Measurements from ENCODE around the gene CCDC24. TPM values are rescaled to one million over a fixed set of nuclear protein-coding genes. Genes with fewer than 3 reads are reported as not detected.

Gene CCDC24
- total RNA-seq, 2 donors from 2014 or later, result 6.7 to 21.1 TPM

GRCh38 chr1:44031252-44032169 is 40.1 kb downstream of the CCDC24 start, which contains the start of gene SLC6A9:
TSS of gene SLC6A9 (minus strand) at chr1:44031462. CDS start at chr1:44024277, 7,185 bp downstream.
- 12 to 15% methylated on average over 20 to 39 of the region's 40 CpGs for WGBS, 2 donors
- intact Hi-C loops (cut with DNase I), result no loop called here
- peak; percentile 43 for ATAC-seq
- Histone ChIP-seq H3K9me3 (no peaks in the 10 kb centered on the region), H3K27ac (peak within 1 kb of the TSS; percentile 57 to 91 (median 83)), H3K36me3 (replicated peaks in 1 of 2; ENCODE audit: insufficient read depth in 1 of 2, low read depth in 2 of 2) (no peaks in the 10 kb centered on the region), H3K27me3 (no peaks in the 10 kb centered on the region), H3K4me1 (peaks cover 40% of the 10 kb centered on the region), H3K4me3 (peak within 1 kb of the TSS; percentile 45 to 72)
- TF ChIP-seq POLR2A (IDR thresholded peaks at IDR 0.05), result peak in 2 of 3 donors; percentile 28 to 38
- TF ChIP-seq CTCF (IDR thresholded peaks at IDR 0.05), result no peak
- peak; percentile 68 to 81 (median 74) for DNase-seq

GRCh38 chr1:44032170-44032790 is 40.9 kb downstream of the CCDC24 start:
- WGBS, 2 donors, result 45 to 48% methylated on average over 6 of the region's 6 CpGs
- Histone ChIP-seq H3K4me1 (peaks cover 46% of the 10 kb centered on the region), H3K9me3 (no peaks in the 10 kb centered on the region), H3K27ac (peak overlapping the region in 3 of 4 donors; percentile 80 to 91 (median 86)), H3K27me3 (no peaks in the 10 kb centered on the region), H3K4me3 (no peak overlapping the region), H3K36me3 (replicated peaks in 1 of 2; ENCODE audit: insufficient read depth in 1 of 2, low read depth in 2 of 2) (no peaks in the 10 kb centered on the region)
- intact Hi-C loops (cut with DNase I), result no loop called here
- ATAC-seq, result no peak
- TF ChIP-seq POLR2A (IDR thresholded peaks at IDR 0.05) (no peak), CTCF (IDR thresholded peaks at IDR 0.05) (no peak)
- DNase-seq, result peak in 3 of 4 donors; percentile 43 to 47 (median 46)

GRCh38 chr1:44033041-44033575 is 41.7 kb downstream of the CCDC24 start:
- TF ChIP-seq CTCF (IDR thresholded peaks at IDR 0.05) (no peak), POLR2A (IDR thresholded peaks at IDR 0.05) (no peak)
- peak overlapping the region in 2 of 4 donors; percentile 80 to 86 for H3K27ac ChIP-seq
- intact Hi-C loops (cut with DNase I), result no loop called here
- ATAC-seq, result no peak
- H3K4me3 ChIP-seq, result no peak overlapping the region
- whole genome bisulfite sequencing, 2 donors, result 77 to 94% methylated on average over 8 of the region's 8 CpGs
- H3K36me3 ChIP-seq (replicated peaks in 1 of 2; ENCODE audit: insufficient read depth in 1 of 2, low read depth in 2 of 2), result no peaks in the 10 kb centered on the region
- H3K4me1 ChIP-seq, result peaks cover 46% of the 10 kb centered on the region
- DNase-seq, result no peak
- H3K27me3 ChIP-seq, result no peaks in the 10 kb centered on the region
- H3K9me3 ChIP-seq, result no peaks in the 10 kb centered on the region

- no peak for TF ChIP-seq CTCF (IDR thresholded peaks at IDR 0.05)
- ATAC-seq (no peak), DNase-seq (no peak)
- peaks cover 46% of the 10 kb centered on the region for H3K4me1 ChIP-seq
- H3K36me3 ChIP-seq (replicated peaks in 1 of 2; ENCODE audit: insufficient read depth in 1 of 2, low read depth in 2 of 2), result no peaks in the 10 kb centered on the region
- no peak overlapping the region for H3K27ac ChIP-seq
- no peak overlapping the region for H3K4me3 ChIP-seq
- H3K9me3 ChIP-seq, result no peaks in the 10 kb centered on the region
- 76 to 83% methylated on average over 6 to 8 of the region's 8 CpGs for WGBS, 2 donors
- no peaks in the 10 kb centered on the region for H3K27me3 ChIP-seq
- intact Hi-C loops (cut with DNase I), result no loop called here
Measured at GRCh38 chr1:44033756-44034155, 42.4 kb downstream of the CCDC24 start.
